GM18517 (cell line): ENCODE measurements around the gene TNF.

Experiments
- ATAC-seq: cut with Tn5 transposase; IDR thresholded peaks from one replicate; pipeline ENCODE4 v1.9.1; 2021; ENCODE audit warnings: mild to moderate bottlenecking, moderate library complexity; ENCODE audit not compliant: unreplicated experiment

Gene TNF

GRCh38 chr6:31622684-31623091 is 47.3 kb downstream of the TNF start:
- ATAC-seq, result no peak

- ATAC-seq, result no peak
Measured at GRCh38 chr6:31624070-31624469, 48.7 kb downstream of the TNF start.

GRCh38 chr6:31626952-31627351 is 51.6 kb downstream of the TNF start:
- ATAC-seq, result no peak

- no peak for ATAC-seq
Measured at GRCh38 chr6:31627690-31628287, 52.4 kb downstream of the TNF start.
